WERI-Rb-1 (cell line): ENCODE data around the gene RHBDD2.
"Not testable (repeated sequence)": the region's sequence is repeated elsewhere in the genome, so short reads cannot be mapped to it uniquely, and the experiment has no call there.

Experiments used
- DNase-seq: peaks from one replicate; pipeline ENCODE4 v3.0.0-alpha.2; 2020
- H3K27ac ChIP-seq: fragments of 250-450 bp; sonication (Bioruptor Pico); 2 replicates; pipeline ENCODE4 v1.5.1; 2020; ENCODE audit warnings: mild to moderate bottlenecking, moderate library complexity
- H3K27me3 ChIP-seq: fragments of 250-450 bp; sonication (Bioruptor Pico); 2 replicates; pipeline ENCODE4 v1.5.1; 2021; ENCODE audit warnings: mild to moderate bottlenecking, low read depth, moderate library complexity; ENCODE audit not compliant: insufficient read depth, severe bottlenecking
- H3K36me3 ChIP-seq: fragments of 250-450 bp; sonication (Bioruptor Pico); 2 replicates; pipeline ENCODE4 v1.5.1; 2020; ENCODE audit warnings: mild to moderate bottlenecking, moderate library complexity
- H3K4me3 ChIP-seq: 2 replicates; pipeline ENCODE4 v1.5.1; 2011; ENCODE audit warnings: low read depth, mild to moderate bottlenecking, control low read depth, low read length
- H3K9me3 ChIP-seq: fragments of 250-450 bp; sonication (Bioruptor Pico); 2 replicates; pipeline ENCODE4 v1.5.1; 2021; ENCODE audit warnings: mild to moderate bottlenecking, moderate library complexity; ENCODE audit not compliant: severe bottlenecking
- TF ChIP-seq, protein P1 (sequence below): IDR thresholded peaks from 2 replicates; pipeline ENCODE4 v1.5.1; 2011; ENCODE audit warnings: low read depth, mild to moderate bottlenecking, control low read depth, inconsistent platforms, low read length

The RHBDD2 gene

GRCh38 chr7:75878769-75879611, at the start of gene RHBDD2:
RHBDD2 (plus strand) TSS chr7:75879034; CDS start chr7:75879083, 49 bp downstream.
- DNase-seq: peak; percentile 96
- Histone ChIP-seq H3K4me3 (peak within 1 kb of the TSS; percentile 56), H3K36me3 (peaks cover 44% of the 10 kb centered on the region), H3K9me3 (no peaks in the 10 kb centered on the region), H3K27me3 (no peaks in the 10 kb centered on the region), H3K27ac (peak within 1 kb of the TSS; percentile 94)
- TF ChIP-seq, protein P1, sequence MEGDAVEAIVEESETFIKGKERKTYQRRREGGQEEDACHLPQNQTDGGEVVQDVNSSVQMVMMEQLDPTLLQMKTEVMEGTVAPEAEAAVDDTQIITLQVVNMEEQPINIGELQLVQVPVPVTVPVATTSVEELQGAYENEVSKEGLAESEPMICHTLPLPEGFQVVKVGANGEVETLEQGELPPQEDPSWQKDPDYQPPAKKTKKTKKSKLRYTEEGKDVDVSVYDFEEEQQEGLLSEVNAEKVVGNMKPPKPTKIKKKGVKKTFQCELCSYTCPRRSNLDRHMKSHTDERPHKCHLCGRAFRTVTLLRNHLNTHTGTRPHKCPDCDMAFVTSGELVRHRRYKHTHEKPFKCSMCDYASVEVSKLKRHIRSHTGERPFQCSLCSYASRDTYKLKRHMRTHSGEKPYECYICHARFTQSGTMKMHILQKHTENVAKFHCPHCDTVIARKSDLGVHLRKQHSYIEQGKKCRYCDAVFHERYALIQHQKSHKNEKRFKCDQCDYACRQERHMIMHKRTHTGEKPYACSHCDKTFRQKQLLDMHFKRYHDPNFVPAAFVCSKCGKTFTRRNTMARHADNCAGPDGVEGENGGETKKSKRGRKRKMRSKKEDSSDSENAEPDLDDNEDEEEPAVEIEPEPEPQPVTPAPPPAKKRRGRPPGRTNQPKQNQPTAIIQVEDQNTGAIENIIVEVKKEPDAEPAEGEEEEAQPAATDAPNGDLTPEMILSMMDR: 0 out of 2 replicates have a peak, but pooled peaks have one; percentile 6

- not testable (repeated sequence) for H3K36me3 ChIP-seq, H3K27ac ChIP-seq, H3K4me3 ChIP-seq, H3K9me3 ChIP-seq, H3K27me3 ChIP-seq
- peak; percentile 32 for DNase-seq
These were observed 49.2 kb upstream of the RHBDD2 start for GRCh38 chr7:75829656-75830055.

DNA sequence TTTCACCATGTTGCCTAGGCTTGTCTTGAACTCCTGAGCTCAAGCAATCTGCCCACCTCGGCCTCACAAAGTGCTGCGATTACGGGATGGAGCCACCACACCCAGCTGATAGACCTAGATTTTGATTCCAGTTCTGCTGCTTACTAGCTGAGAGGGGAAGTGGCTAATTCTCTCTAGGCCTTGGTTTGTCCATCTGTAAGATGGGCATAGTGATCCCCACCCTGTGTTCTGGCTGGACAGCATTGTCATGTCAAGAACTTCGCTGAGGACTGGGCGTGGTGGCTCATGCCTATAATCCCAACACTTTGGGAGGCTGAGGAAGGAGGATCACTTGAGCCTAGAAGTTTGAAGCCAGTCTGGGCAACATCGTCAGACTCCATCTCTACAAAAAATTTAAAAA, 47.9 kb upstream of the RHBDD2 start:
- H3K4me3 ChIP-seq: no peak overlapping the region
- no peaks in the 10 kb centered on the region for H3K36me3 ChIP-seq
- no peaks in the 10 kb centered on the region for H3K27me3 ChIP-seq
- DNase-seq: no peak
- H3K27ac ChIP-seq: no peak overlapping the region
- no peaks in the 10 kb centered on the region for H3K9me3 ChIP-seq
- TF ChIP-seq, protein P1: no peak

DNA sequence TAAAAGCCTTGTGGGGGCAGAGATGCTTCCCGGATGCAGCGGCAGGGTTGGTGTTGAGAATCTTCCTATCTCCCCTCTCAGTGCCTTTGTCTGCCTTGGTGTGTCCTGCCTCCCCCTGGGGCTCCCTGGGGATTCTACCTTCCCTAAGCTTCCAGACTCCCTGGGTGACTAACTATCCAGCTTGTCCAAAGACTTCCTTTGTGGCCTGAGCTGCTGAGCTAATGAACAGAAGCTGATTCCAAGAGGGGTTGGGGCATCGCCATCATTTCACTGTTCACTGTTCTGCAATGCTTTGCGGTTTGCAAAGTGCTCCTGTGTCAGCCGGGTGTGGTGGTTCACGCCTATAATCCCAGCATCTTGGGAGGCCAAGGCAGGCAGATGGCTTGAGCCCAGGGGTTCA, 45.2 kb upstream of the RHBDD2 start:
- H3K36me3 ChIP-seq, H3K27me3 ChIP-seq, H3K9me3 ChIP-seq, DNase-seq, H3K27ac ChIP-seq, H3K4me3 ChIP-seq: not testable (repeated sequence)

DNA sequence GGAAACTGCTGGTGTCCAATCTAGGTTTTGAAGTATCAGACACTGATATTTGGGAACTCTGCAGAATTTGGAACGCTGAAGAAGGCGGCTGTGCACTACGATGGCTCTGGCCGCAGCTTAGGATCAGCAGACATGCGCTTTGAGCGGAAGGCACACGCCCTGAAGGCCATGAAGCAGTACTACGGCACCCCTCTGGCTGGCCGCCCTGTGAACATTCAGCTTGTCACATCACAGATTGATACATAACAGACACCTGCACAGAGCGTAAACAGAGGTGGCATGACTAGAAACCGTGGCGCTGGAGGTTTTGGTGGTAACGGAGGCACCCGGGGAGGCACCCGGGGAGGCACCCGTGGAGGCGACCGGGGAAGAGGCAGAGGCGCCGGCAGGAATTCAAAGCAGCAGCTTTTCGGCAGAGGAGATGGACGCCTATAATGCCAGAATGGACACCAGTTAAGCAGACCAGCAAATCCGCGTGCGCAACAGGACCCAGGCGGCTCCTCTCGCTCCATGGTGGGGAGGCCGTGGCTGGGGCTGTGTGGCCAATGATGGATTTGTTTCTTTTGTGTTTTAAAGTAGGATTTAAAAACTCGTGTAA, 43.0 kb upstream of the RHBDD2 start:
- DNase-seq: no peak
- Histone ChIP-seq H3K36me3 (no peaks in the 10 kb centered on the region), H3K9me3 (no peaks in the 10 kb centered on the region), H3K27ac (no peak overlapping the region), H3K4me3 (no peak overlapping the region), H3K27me3 (no peaks in the 10 kb centered on the region)
- TF ChIP-seq, protein P1: no peak

DNA sequence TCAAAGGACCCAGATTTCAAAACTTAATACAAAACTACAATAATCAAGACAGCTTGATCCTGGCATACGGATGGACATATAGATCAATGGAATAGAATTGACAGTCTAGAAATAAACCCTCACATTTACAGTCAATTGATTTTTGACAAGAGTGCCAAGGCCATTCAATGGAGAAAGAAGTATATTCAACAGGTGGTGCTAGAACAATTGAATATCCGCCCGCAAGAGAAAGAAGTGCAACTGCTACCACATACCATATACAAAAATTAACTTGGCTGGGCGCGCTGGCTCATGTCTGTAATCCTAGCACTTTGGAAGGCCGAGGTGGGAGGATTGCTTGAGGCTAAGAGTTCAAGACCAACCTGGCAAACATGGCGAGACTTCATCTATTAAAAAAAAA, 42.0 kb upstream of the RHBDD2 start:
- no peak overlapping the region for H3K4me3 ChIP-seq
- no peaks in the 10 kb centered on the region for H3K36me3 ChIP-seq
- no peaks in the 10 kb centered on the region for H3K9me3 ChIP-seq
- TF ChIP-seq, protein P1: no peak
- no peaks in the 10 kb centered on the region for H3K27me3 ChIP-seq
- no peak overlapping the region for H3K27ac ChIP-seq
- DNase-seq: no peak

GRCh38 chr7:75838281-75838930, 40.4 kb upstream of the RHBDD2 start:
- not testable (repeated sequence) for H3K27me3 ChIP-seq, H3K9me3 ChIP-seq, H3K4me3 ChIP-seq, H3K36me3 ChIP-seq, DNase-seq, H3K27ac ChIP-seq
